Activated gamma-delta T cell (primary cell): ENCODE data around the gene ACOT13.
"Not testable (repeated sequence)": the region's sequence is repeated elsewhere in the genome, so short reads cannot be mapped to it uniquely, and the experiment has no call there.

Source experiments
- DNase-seq: peaks from one replicate; lab custom pipeline; 2025; lab: John Stamatoyannopoulos, UW

ACOT13 gene

DNA sequence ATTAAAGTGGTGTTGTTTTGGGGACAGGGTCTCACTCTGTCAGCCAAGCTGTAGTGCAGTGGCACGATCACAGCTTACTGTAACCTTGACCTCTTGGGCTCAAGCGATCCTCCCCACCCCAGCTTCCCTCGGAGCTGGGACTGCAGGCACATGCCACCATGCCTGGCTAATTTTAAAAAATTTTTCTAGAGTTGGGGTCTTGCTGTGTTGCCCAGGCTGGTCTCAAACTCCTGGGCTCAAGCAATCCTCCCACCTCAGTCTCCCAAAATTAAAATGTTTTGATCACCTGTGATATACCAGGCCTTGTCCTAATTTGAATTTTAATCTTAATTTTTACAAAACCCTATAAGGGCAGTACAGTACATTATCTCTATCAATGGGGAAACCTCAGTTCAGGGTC lies 25.5 kb downstream of the ACOT13 start:
- DNase-seq = no peak

DNA sequence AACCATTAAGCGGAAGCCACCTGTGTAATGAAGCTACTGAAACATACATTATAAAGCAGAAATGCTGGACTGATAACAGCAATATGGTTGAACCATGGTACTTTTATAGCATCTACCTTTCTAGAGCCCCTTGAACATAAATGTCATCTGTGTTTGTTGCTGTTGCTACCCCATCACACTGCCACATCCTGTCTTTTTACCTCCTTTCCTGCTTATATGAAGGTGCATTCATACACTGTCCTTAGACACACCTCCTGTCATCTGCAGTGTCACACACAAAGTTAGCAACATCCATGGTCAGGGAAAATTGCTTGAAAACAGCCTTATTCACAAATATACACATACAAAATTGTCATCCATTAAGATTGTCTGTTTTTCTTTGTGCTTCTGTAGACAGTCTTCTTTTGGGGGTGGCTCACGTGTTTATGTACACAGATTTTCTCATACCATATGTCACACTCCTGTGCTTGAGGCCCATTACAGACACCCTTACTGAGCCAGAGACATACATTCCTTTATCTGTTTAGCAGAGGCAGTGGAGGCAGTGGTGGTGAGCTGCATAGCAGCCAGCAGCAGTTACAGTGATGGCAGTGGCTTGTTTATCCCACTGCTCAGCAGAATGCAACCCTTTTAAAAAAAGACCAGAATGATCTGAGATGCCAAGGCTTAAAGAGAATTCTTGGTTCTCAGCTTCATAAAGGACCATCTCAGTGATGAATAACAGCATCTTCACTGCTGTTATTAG lies 26.1 kb downstream of the ACOT13 start:
- DNase-seq = no peak

DNA sequence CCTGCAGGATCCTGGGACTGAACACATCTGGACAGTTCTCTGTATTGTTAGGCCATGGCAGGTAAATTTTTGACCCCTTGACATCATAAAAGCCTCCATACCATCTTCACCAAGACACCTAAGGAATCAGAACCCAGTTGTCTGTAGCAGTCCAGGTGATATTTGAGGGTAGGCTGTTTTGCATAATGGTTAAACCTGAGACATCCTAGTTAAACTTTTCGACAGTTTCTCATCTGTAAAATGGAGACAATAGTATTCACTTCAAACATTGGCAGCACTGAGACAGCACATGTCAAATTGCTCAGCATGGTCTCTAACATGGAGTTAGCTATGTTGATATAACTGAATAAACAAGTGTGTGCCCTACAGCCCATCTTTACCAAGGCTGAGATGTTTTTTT lies 27.3 kb downstream of the ACOT13 start:
- no peak for DNase-seq

DNA sequence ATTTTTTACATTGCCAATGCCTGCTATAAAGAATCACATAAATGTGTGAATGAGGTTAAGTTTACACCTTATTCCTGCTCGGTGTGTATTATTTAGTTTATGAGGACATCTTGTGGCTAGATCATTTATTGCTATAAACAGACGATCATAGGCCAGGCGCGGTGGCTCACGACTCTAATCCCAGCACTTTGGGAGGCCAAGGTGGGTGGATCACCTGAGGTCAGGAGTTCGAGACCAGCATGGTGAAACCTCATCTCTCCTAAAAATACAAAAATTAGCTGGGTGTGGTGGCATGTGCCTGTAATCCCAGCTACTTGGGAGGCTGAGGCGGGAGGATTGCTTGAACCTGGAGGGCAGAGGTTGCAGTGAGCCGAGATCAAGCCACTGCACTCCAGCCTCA lies 28.8 kb downstream of the ACOT13 start:
- DNase-seq = not testable (repeated sequence)

DNA sequence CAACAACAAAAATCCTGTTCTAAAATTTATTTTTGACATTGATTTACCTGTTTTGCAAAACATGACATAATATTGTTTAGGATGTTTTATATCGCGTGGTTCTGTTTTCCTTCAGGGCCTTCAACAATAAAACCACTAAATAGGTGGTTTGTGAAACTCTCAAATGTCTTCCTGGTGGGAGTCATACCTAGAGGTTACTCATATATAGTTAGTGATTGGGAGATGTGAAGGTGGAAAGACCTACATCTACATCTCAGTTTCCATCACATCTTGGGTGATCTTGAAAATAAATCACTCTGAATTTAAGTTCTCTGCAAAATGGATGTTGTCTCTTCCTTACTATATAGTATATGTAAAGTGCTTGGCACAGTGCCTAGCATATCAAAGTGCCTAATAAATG lies 29.2 kb downstream of the ACOT13 start:
- DNase-seq = no peak

DNA sequence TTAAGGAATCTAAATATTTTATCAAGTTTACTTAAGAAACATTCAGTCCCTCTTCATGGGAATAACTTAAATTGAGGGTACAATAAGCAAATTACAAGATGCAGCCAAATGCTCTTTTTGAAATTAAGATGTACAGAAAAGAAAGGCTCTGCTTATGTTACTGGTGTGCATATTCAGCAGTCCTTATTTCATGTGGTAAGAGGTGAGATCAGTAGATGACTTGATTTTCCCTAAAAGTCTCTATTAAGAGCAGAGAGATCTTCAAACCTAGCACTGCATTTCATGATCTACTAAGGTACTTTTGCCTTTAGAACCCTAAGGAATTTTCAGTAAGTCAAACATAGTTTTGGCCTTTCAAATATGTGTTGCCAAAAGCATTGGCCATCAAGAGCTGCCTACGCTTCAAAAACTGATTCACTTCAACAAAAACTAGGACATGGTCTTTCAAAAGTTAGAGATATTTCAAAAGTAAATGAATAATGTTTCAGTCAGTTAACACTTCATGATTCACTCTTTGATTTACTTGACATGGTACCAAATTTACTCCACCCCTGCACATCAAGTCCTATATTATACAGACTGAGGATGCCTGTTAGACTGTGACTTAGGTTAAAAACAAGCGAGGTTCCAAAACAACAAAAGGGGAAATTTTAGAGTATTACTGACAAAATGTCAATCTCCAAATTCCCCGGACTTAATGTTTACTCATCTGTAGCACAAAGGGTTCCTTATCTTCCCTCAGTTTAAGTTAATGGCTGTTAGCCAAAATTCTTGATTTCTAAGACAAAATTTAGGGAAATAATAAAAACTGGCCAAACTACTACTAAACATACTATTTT lies 32.9 kb downstream of the ACOT13 start:
- DNase-seq = no peak

DNA sequence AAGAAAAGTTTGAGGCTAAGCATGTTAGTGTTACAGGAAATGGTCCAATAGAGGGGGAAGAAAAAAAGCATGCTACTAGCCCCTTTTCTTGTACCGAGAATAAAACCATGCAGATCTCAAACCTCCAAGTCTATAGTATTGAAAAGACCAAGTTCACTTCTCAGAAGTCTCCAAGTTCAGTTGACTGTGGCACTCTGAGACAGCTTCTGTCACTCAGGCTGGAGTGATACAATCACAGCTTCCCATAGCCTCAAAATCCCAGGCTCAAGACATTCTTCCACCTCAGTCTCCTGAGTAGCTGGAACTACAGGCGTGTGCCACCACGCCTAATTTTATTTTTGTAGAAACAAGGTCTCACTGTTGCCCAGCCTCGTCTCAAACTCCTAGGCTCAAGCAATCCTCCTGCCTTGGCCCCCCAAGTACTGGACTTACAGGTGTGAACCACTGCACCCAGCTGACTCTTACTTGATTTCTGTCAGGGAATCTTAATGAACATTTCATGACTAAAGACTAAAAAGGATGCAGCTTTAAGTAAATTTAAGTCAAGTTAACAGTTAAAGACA lies 35.9 kb downstream of the ACOT13 start:
- no peak for DNase-seq

DNA sequence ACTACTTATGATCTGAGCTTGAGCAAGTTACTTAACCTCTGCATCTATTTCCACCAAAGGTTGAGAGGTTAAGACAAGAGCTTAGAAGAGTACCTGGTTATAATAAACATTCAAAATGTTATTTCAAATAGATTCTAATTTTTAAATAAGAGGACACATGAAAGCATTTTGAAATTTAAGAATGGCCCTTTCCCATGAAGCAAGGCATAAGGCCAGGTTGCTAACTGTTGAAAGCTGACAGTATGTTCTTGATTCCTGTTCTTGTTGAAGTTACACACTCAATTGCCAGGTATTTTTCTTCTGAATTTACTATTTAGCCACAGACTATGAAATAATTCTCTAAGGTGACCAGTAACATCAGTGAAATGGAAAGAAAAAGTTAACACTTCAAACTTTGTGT lies 37.6 kb downstream of the ACOT13 start:
- no peak for DNase-seq

DNA sequence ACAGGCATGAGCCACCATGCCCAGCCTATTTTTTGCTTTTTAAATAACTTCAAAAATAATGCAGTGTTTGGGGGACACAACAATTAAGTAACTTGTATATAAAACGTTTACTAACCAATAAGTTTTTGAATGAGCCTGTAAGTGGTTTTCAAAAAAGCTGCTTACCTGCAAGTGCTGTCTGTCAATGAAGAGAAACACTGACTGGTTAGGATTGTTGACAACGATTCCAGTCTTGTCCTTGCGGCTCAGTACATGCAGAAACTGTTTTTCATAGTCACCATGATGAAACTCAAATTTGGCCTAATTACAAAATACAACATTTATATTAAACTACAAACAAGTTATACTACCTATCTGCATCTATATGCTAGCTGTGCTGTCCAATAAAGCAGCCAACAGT lies 41.7 kb downstream of the ACOT13 start:
- no peak for DNase-seq

DNA sequence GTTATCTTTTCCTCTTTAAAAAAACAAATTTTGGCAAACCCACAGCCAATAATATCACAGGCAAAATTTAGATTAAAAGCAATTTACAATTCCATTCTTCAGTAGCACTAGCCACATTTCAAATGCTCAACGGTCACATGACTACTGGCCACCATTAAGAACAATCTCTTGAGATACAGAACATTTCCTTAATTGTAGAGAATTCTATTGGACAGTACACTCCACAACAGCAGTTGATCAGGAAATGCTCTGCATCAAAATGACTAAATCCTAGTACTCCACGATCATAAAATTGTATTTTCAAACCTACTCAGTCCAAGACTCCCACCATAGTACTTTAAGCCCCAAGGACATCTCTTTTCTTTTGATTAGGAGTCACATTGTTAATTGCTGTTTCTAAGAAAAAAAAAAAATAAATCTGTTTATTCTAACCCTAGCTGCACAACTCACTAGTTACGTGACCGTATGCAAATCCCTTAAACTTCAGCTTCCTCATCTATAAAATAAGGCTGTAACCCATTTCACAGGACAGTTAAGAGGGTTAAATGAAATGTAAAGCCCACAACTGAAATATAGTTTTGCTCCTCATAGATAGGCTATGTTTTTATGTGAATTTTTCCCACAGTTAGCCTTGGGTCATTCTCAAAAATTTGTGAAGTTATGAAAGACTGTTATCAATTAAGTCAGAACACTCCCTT lies 42.3 kb downstream of the ACOT13 start:
- no peak for DNase-seq

DNA sequence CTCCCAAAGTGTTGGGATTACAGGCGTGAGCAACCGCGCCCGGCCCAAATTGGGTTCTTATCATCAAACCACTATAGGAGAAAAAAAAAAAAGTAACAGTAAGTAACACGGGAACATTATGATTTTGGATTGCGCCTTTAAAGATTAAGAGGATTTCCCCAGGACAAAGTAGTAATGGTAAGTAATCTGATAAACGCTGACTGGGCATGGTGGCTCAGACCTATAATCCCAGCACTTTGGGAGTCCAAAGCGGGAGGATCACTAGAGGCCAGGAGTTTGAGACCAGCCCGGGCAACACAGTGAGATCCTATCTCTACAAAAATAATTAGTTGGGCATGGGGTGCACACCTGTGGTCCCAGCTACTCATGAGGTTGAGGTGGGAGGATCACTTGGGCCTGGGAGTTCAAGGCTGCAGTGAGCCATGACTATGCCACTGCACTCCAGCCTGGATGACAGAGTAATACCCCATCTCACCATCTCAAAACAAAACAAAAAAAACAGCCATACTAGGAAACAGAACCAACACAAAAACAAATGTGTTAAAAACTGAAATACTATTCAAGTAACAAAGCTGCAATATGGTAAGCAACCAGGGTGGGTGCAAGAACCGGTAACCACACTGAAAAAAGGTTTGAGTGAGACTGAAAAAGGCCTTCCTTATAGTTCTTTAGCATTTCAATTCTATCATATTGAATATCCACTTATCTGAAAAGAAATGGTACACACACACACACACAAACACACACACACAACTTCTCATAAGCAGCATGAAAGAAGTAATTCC lies 43.8 kb downstream of the ACOT13 start:
- DNase-seq = no peak

DNA sequence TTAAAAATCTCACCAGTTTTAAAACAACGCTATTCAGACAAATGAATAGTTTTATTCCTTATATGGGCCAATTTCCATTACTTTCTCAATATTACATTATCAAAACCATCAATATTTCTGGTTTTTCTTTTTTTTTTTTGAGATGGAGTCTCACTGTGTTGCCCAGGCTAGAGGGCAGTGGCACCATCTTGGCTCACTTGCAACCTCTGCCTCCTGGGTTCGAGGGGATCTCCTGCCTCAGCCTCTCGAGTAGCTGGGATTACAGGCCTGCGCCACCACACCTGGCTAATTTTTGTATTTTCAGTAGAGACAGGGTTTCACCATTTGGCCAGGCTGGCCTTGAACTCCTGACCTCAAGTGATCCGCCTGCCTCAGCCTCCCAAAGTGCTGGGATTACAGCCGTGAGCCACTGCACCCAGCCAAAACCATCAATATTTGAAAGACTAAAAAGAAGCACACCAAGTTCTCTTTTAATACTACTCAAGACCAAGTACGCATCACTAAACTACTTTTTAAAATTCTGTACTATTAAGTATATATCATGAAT lies 49.8 kb downstream of the ACOT13 start:
- not testable (repeated sequence) for DNase-seq

DNA sequence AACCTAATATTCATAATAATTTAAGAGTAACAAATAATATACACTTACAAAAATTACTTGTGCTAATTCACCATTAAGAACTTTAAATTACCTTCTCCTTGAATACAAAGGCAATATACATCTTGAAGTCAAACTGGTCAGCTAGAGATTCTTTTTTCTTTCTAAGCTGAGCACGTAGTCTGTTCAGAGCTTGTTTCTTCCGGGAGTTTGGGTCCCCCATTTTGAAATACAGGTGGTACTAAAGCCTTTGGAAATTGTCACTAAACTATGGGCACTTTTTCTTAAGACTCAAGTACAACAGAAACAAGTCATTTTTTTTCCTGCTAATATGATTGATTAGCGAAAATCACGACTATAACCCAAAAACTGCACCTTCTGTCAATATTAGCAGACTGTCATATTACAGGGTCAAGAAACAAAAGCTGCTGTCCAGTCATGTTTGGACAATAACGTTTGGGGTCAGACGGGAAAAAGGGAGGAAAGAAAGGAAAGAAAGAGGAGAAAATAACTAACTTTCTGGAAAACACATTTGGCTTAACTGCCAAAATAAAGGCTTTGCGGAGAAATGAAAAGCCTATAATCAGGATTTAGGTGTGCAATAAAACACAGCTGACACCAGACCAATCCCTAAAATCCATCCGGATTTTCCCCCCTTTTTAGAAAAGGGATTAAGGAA lies 51.7 kb downstream of the ACOT13 start:
- no peak for DNase-seq

DNA sequence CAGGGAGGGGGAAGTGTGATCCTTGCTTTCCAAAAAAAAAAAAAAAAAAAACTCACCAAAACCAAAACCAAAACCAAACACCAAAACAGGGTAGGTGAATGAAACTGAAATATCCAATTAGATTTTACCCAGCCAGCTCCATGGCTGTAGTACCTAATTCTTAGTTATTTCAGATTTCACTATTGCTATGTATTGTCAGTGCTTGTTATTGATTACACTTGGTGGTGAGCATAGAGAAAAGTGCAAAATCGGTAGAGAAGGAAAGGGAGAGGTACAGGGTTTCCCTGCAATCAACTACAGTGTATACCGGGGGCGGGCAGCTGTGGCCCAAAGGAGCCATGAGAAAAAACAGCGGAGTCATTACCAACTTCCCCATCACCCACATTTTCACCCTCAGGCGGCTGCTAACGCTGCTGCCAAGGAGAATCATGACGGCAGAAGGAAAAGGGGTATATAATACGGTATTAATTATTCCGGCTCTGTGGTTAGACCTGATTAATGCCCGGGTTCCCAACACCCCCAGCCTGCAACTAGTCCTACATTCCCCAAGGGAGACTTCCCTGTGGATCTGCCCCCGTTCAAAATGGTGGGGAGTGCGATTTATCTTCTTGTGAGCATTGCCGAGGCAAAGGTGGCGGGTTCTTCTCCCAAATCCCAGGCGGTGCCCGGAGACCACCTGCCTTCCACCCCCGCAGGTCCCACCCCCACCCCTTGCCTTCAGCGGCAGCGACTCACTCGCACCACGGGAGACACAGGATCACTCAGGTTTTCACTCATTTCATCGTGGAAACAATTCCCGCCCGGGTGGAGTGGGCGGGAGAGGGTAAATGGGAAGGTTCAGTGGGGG lies 52.5 kb downstream of the ACOT13 start, which contains the start of gene C6orf62:
Gene C6orf62, minus strand, starts transcription at position 30 of the 847 bp plus-strand sequence. CDS start 486 bp downstream, outside the sequence.
- DNase-seq = no peak

DNA sequence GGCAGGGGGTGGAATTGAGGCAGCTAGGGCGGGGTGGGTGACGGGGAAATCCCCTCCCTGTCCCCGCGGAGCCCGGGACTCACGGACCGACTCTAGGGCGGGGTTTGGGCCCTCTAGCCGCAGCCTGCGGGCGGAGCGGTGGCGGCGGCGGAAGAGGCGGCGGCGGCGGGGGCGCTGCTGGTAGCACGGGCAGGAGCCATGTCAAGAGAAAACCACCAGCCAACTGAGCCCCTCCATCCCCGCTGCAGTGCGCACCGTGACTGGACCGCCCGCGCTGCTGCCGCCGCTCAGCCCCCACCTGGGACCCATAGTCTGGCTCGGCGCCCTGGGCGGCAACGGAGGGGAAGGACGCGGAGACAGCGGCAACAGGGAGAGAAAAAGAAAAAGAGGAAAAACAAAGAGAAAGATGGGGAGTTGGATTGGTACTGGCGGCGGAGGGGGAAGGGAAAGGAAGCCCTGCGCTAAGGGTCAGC lies 53.3 kb downstream of the ACOT13 start:
- peak; percentile 69 for DNase-seq

DNA sequence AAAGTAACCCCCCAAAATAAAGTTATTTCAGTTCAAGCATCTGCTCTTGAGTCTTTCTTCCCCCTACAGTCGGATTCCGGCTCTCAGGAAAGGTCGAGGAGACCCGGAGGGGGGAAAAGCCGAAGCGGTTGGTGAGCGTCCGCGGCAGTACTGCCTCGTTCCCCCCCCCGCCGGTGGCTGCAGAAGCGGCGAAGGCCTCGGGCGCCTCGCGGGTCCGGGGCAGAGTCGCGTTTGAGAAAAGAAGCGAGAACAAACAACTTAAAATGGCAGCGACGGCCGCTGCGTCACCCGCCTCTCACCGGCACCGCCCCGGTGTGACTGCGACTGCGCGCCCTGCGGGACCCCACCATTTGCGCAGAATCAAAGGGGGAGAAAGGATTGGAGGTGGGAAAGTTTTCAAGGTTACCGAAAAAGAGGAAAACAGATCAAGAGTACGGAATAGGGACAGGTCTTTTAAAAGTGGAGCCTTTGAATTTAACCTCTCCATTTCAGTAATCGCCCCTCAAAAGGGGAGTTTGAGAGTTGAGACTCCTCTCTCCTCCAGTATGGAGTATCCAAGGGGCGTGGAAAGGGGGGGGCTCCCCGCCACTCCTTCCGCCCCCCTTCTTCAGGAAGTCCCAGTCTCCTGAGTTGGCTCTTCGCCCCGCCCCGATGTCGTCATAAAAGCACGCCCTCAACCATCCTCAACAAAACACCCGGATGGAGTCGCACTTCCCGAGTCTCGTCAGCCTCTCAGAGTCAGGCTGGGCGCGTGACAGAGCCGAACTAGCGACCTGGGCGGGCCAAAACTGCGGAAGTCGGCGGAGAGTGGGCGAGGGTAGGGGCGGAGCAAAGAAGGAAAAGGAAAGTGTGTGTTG lies 54.0 kb downstream of the ACOT13 start:
- DNase-seq = peak; percentile 84

DNA sequence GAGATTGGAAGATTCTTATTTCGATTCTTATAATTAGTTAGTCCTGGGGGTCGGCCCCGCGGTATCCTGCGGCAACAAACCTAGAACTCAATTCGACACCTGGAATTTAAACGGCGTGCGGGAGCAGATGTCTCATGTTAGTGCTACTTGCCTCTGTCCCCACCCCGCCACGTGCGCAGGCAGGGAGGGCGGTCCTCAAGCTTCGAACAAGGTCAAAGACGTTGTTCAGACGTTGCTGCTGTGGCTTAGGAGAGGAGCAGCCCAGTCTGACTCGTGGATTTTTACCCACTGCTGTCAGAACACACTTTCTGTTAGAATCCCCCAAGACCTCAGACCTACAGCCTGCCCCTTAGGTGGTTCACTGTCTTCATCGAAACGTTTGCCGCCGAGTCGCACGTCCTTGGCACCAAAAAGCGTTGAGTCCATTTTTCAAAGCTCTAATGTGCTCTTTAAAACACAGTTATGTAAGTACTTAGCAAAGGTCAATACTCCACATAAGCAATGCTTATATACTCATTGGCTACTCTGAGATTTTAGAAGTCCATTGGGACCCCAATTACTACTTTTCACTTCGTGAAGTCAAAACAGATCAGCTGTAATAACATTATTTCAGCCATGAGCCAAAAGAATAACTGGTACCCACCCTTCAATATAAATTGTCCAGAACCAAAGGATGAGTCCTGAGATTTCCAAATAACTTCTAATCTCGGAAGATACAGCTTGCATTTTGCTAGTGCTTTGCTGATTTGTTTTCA lies 54.8 kb downstream of the ACOT13 start:
- DNase-seq = peak; percentile 73

DNA sequence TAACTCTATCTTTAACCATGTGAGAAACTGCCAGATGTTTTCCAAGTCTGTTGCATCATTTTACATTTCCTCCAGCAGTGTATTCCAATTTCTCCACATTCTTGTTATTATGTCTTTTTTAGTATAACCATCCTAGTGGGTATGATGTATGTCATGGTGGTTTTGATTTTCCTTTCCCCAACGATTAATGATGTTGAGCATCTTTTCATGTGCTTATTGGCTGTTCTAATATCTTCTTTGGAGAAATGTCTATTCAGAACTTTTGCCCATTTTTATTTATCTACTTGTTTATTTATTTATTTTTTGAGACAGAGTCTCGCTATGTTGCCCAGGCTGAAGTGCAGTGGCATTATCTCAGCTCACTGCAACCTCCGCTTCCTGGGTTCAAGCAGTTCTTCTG lies 56.4 kb downstream of the ACOT13 start:
- no peak for DNase-seq
